HT1080 (cell line): Measurements from ENCODE around the gene KCNIP1. TPM values are rescaled to one million over a fixed set of nuclear protein-coding genes. Genes with fewer than 3 reads are reported as not detected.

Source experiments
- DNase-seq: peaks from one replicate; pipeline ENCODE4 v3.0.0-alpha.2; 2015; ENCODE audit warnings: low read depth
- total RNA-seq: library from RNA; depleted of rRNA; stranded (reverse); fragments of >200 nt; shearing (Covaris generic); gene quantifications from 2 replicates; pipeline ENCODE4 v1.2.3, GENCODE V29; 2014

KCNIP1 gene
- total RNA-seq, 1 experiment from 2014 or later = not detected

GRCh38 chr5:170508036-170508435 lies 4.2 kb downstream of the KCNIP1 start:
- no peak for DNase-seq

- peak; percentile 21 for DNase-seq
These were observed 5.0 kb downstream of the KCNIP1 start for GRCh38 chr5:170508660-170509347.

- DNase-seq = no peak
These were observed 5.5 kb downstream of the KCNIP1 start for GRCh38 chr5:170509348-170509660.

GRCh38 chr5:170510126-170510525 lies 6.3 kb downstream of the KCNIP1 start:
- no peak for DNase-seq

GRCh38 chr5:170510559-170510958 lies 6.7 kb downstream of the KCNIP1 start:
- no peak for DNase-seq

- no peak for DNase-seq
These were observed 7.9 kb downstream of the KCNIP1 start for GRCh38 chr5:170511551-170512258.

- no peak for DNase-seq
These were observed 10.2 kb downstream of the KCNIP1 start for GRCh38 chr5:170513856-170514525.

- DNase-seq = no peak
These were observed 13.6 kb downstream of the KCNIP1 start for GRCh38 chr5:170517411-170517810.

- no peak for DNase-seq
These were observed 14.5 kb downstream of the KCNIP1 start for GRCh38 chr5:170518277-170518676.

GRCh38 chr5:170519549-170519948 lies 15.7 kb downstream of the KCNIP1 start:
- DNase-seq = no peak

- no peak for DNase-seq
These were observed 16.6 kb downstream of the KCNIP1 start for GRCh38 chr5:170520372-170520771.

- DNase-seq = peak; percentile 71
These were observed 18.7 kb downstream of the KCNIP1 start for GRCh38 chr5:170522211-170523141.

GRCh38 chr5:170523142-170523551 lies 19.3 kb downstream of the KCNIP1 start:
- DNase-seq = no peak

- no peak for DNase-seq
These were observed 20.0 kb downstream of the KCNIP1 start for GRCh38 chr5:170523830-170524229.

GRCh38 chr5:170524576-170524975 lies 20.8 kb downstream of the KCNIP1 start:
- no peak for DNase-seq

GRCh38 chr5:170525470-170526211 lies 21.8 kb downstream of the KCNIP1 start:
- no peak for DNase-seq

- DNase-seq = no peak
These were observed 24.2 kb downstream of the KCNIP1 start for GRCh38 chr5:170527991-170528390.

GRCh38 chr5:170528976-170529375 lies 25.2 kb downstream of the KCNIP1 start:
- no peak for DNase-seq

GRCh38 chr5:170532935-170533334 lies 29.1 kb downstream of the KCNIP1 start:
- DNase-seq = no peak

GRCh38 chr5:170533383-170533782 lies 29.6 kb downstream of the KCNIP1 start:
- no peak for DNase-seq

- DNase-seq = no peak
These were observed 30.4 kb downstream of the KCNIP1 start for GRCh38 chr5:170534177-170534576.
